ENCODE data around the gene TIMP3.
"Not testable (repeated sequence)": the region's sequence is repeated elsewhere in the genome, so short reads cannot be mapped to it uniquely, and the experiment has no call there.

Gene TIMP3

GRCh38 chr22:32861330-32861729 is 59.8 kb downstream of the TIMP3 start:
- DNase-seq, result no peak

- no peak for DNase-seq
These were observed 60.6 kb downstream of the TIMP3 start for GRCh38 chr22:32862083-32862482.

- DNase-seq, result no peak
These were observed 61.6 kb downstream of the TIMP3 start for GRCh38 chr22:32862936-32863661.

GRCh38 chr22:32864041-32864440 is 62.5 kb downstream of the TIMP3 start:
- DNase-seq, result no peak

DNA sequence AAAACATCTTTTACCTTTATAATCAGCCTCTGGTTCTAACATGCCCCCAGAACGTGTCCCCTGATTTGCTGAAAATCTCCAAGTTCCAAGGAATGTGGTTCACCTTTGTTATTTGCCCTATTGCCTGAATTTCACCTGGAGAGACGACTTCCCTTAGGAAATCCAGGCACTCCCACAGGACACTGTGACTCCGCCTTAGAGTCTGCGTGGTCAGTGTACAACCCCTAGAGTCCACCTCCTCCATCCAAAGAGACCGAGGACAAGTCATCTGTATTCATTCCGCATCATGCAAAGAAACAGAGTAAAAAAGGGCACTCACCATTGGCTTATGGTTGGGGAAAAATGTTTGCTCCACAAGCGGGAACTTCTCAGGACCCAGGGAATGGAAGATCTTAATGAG is 63.1 kb downstream of the TIMP3 start:
- no peak for DNase-seq

- no peak for DNase-seq
These were observed 65.4 kb downstream of the TIMP3 start for GRCh38 chr22:32866953-32867352.

DNA sequence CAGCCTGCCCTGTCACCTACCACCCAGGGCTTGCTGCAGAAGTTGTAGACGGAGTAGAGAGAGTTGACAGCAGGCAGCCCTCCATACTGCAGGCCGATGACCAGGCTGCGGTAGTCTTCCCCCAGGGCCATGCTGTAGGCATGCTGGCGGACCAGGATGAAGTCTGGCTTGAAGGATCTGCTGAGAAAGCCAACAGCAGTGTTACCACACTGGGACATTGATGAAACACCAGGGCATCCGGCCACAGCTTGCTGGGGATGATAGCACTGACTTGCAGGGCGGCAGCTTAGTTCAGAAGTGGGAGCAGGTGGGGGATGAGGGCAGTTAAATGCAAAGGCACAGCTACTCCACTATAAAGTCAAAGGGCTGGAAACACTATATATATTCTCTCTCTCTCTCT is 67.4 kb downstream of the TIMP3 start:
- no peak for DNase-seq

DNA sequence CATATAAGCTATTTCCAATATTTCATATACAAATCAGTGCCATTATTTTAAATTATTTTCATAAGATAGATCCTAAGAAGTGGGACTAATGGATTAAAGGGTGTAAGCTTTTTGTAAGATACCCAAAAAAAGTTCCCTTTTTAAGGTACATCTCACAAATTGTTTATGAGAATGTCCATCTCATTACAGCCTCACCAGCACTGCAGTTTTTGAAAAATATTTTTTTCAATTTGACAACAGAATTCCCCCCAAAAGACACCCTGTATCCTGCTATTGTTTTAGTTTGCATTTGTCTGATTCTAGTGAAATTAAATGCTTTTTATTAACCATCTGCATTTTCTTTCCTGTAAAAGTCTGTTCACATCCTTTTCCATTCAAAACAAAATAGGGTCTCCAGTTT is 69.0 kb downstream of the TIMP3 start:
- DNase-seq, result no peak

- not testable (repeated sequence) for DNase-seq
These were observed 72.1 kb downstream of the TIMP3 start for GRCh38 chr22:32873604-32874003.

- no peak for DNase-seq
These were observed 72.9 kb downstream of the TIMP3 start for GRCh38 chr22:32874385-32874784.

- no peak for DNase-seq
These were observed 73.5 kb downstream of the TIMP3 start for GRCh38 chr22:32874976-32875375.

- no peak for DNase-seq
These were observed 75.0 kb downstream of the TIMP3 start for GRCh38 chr22:32876516-32876915.

DNA sequence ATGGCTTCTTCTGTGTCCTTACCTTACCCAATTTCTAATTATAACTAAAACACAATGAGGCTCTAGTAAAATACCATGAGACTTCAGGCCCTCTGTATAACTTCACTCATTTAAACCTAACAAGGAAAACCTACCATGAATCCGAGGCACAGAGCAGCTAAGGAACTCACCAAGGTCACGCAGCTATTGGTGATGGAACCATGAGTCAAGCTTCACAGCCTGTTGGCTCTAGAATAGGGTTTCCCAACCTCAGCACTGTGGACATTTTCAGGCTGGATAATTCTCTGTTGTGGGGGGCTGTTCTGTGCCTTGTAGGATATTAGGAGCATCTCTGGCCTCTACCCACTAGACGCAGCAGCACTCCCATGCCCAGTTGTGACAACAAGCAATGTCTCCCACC is 75.7 kb downstream of the TIMP3 start:
- no peak for DNase-seq

GRCh38 chr22:32879550-32879949 is 78.0 kb downstream of the TIMP3 start:
- no peak for DNase-seq

GRCh38 chr22:32880061-32880460 is 78.6 kb downstream of the TIMP3 start:
- DNase-seq, result no peak

DNA sequence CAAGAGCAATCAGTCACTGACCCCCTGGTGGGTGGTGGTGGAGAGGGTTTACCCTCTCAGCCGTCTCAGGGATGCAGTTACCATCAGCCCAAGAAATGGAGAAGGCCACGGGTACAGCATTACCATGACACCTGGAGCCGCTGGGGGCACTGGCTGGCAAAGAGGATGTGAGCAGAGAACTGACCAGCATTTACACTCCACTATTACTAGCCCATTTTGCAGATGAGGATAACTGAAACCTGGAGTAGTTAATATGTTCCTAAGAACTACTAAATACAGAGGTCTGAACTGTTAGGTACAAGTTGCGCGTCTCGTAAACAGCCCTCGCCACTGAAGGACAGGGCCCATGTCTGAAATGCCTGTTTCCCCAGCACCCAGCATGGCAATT is 79.0 kb downstream of the TIMP3 start:
- no peak for DNase-seq

GRCh38 chr22:32880893-32881596 is 79.5 kb downstream of the TIMP3 start:
- DNase-seq, result no peak

DNA sequence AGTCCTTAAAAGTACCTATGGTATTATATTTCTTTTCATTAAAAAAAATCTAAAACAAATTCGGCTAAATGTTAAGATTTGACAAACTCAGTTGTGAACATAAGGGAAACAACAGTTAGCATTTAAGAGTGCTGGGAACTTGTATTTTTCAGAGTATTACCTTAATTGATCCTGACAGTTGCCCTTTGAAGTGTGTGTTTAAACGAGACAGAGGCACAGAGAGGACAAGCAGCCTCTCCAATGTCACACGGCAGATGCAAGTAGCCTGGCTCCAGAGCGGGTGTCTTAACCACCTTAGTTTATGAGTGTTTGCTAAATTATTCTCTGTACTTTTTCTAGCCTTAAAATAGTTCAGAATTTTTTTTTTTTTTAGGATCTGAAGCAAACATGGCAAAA is 80.9 kb downstream of the TIMP3 start:
- DNase-seq, result no peak

GRCh38 chr22:32882774-32883530 is 81.4 kb downstream of the TIMP3 start:
- no peak for DNase-seq

- no peak for DNase-seq
These were observed 85.9 kb downstream of the TIMP3 start for GRCh38 chr22:32887324-32887980.

- DNase-seq, result no peak
These were observed 87.5 kb downstream of the TIMP3 start for GRCh38 chr22:32888976-32889375.

- DNase-seq, result no peak
These were observed 95.4 kb downstream of the TIMP3 start for GRCh38 chr22:32896891-32897290.

DNA sequence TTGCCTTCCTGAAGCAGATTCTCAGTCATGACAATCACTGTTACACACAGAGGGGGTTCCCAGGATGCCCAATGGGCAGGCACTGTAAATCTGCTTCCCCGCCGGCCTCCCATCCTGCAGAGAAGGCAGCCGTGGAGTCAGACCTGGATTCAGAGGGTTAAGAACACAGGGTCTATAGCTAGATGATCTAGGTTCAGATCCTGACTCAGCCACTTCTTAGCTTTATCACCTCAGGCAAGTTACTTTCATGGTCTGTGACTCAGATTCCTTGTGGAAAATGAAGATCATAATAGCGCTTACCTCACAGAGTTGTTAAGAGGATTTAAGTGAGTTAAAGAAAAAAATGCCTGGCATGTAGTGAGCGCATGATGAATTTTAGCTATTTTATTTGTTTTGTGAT is 95.9 kb downstream of the TIMP3 start:
- DNase-seq, result no peak
